MM.1S (cell line): ENCODE measurements around the gene C10orf95.

ENCODE experiments used
- DNase-seq: peaks from one replicate; pipeline ENCODE4 v3.0.0-alpha.2; 2015
- H2AFZ ChIP-seq: fragments of 300-600 bp; sonication (generic); 2 replicates; pipeline ENCODE4 v1.6.0; 2016; ENCODE audit warnings: antibody characterized with exemption, low read length
- H3F3A ChIP-seq: fragments of 300-600 bp; sonication (generic); 2 replicates; pipeline ENCODE4 v1.6.1; 2016; ENCODE audit warnings: mild to moderate bottlenecking, antibody characterized with exemption, low read length, moderate library complexity, mixed read lengths; ENCODE audit not compliant: insufficient read depth
- H3K27ac ChIP-seq: fragments of 300-600 bp; sonication (generic); 2 replicates; pipeline ENCODE4 v1.5.1; 2016; ENCODE audit warnings: mild to moderate bottlenecking, low read length
- H3K27me3 ChIP-seq: fragments of 300-600 bp; sonication (generic); replicated peaks from 2 replicates; pipeline ENCODE4 v1.6.0; 2016; ENCODE audit warnings: low read length; ENCODE audit not compliant: insufficient read depth
- H3K36me3 ChIP-seq: fragments of 300-600 bp; sonication (generic); replicated peaks from 2 replicates; pipeline ENCODE4 v1.6.1; 2016; ENCODE audit warnings: mild to moderate bottlenecking, low read length, mixed read lengths; ENCODE audit not compliant: insufficient read depth
- H3K4me1 ChIP-seq: fragments of 300-600 bp; sonication (generic); 2 replicates; pipeline ENCODE4 v1.6.1; 2016; ENCODE audit warnings: low read length, mixed read lengths
- H3K4me2 ChIP-seq: fragments of 300-600 bp; sonication (generic); 2 replicates; pipeline ENCODE4 v1.6.0; 2016; ENCODE audit warnings: low read depth, low read length
- H3K4me3 ChIP-seq: fragments of 300-600 bp; sonication (generic); 2 replicates; pipeline ENCODE4 v1.5.1; 2016; ENCODE audit warnings: low read length, mixed read lengths
- H3K79me2 ChIP-seq: fragments of 300-600 bp; sonication (generic); 2 replicates; pipeline ENCODE4 v1.6.1; 2016; ENCODE audit warnings: mixed run types, low read length, mixed read lengths
- H3K9ac ChIP-seq: fragments of 300-600 bp; sonication (generic); 2 replicates; pipeline ENCODE4 v1.6.1; 2016; ENCODE audit warnings: low read length, mixed read lengths
- H3K9me2 ChIP-seq: fragments of 300-600 bp; sonication (generic); replicated peaks from 2 replicates; pipeline ENCODE4 v1.6.1; 2016; ENCODE audit warnings: mild to moderate bottlenecking, low read length, mixed read lengths; ENCODE audit not compliant: insufficient read depth
- H3K9me3 ChIP-seq: fragments of 300-600 bp; sonication (generic); replicated peaks from 2 replicates; pipeline ENCODE4 v1.6.1; 2016; ENCODE audit warnings: mild to moderate bottlenecking, low read length, mixed read lengths; ENCODE audit not compliant: insufficient read depth
- H4K20me1 ChIP-seq: fragments of 300-600 bp; sonication (generic); 2 replicates; pipeline ENCODE4 v1.6.1; 2016; ENCODE audit warnings: mild to moderate bottlenecking, low read length, moderate library complexity, mixed read lengths; ENCODE audit not compliant: insufficient read depth
- CTCF ChIP-seq: fragments of 300-600 bp; sonication (generic); IDR thresholded peaks from 2 replicates; pipeline ENCODE4 v1.5.1; 2016; ENCODE audit warnings: antibody characterized with exemption, low read length, mixed read lengths
- EZH2 ChIP-seq: fragments of 300-600 bp; sonication (generic); optimal IDR thresholded peaks from 2 replicates; pipeline ENCODE3; 2017; ENCODE audit warnings: low read depth, mild to moderate bottlenecking, antibody characterized with exemption, low read length, mixed read lengths
- EZH2phosphoT487 ChIP-seq: fragments of 300-600 bp; sonication (generic); IDR thresholded peaks from 2 replicates; pipeline ENCODE4 v1.6.1; 2018; ENCODE audit warnings: antibody characterized with exemption, low read length

C10orf95 gene

GRCh38 chr10:102413806-102414561, 37.4 kb downstream of the C10orf95 start:
- peaks cover 87% of the 10 kb centered on the region for H3K27me3 ChIP-seq

GRCh38 chr10:102413053-102413705, 38.2 kb downstream of the C10orf95 start:
- no peak overlapping the region for H2AFZ ChIP-seq

More at GRCh38 chr10:102413806-102414561, 37.4 kb downstream of the C10orf95 start:
- no peaks in the 10 kb centered on the region for H4K20me1 ChIP-seq
- no peaks in the 10 kb centered on the region for H3F3A ChIP-seq
- no peak overlapping the region for H3K27ac ChIP-seq
- no peaks in the 10 kb centered on the region for H3K79me2 ChIP-seq
- H3K4me2 ChIP-seq, result no peak overlapping the region
- no peaks in the 10 kb centered on the region for H3K9me3 ChIP-seq
- H3K9me2 ChIP-seq, result no peaks in the 10 kb centered on the region
- no peak overlapping the region for H3K9ac ChIP-seq
- no peak overlapping the region for H2AFZ ChIP-seq
- no peak overlapping the region for H3K4me3 ChIP-seq
- no peak for TF ChIP-seq EZH2phosphoT487
- TF ChIP-seq EZH2, result no peak
- TF ChIP-seq CTCF, result no peak
- no peak for DNase-seq
- H3K36me3 ChIP-seq, result no peaks in the 10 kb centered on the region
- H3K4me1 ChIP-seq, result no peaks in the 10 kb centered on the region

GRCh38 chr10:102412293-102412692, 39.0 kb downstream of the C10orf95 start:
- Histone ChIP-seq H4K20me1 (no peaks in the 10 kb centered on the region), H3K9me2 (no peaks in the 10 kb centered on the region), H3K4me3 (no peak overlapping the region), H3K27me3 (peaks cover 97% of the 10 kb centered on the region), H3K9ac (no peak overlapping the region), H3K79me2 (no peaks in the 10 kb centered on the region), H3K27ac (no peak overlapping the region), H2AFZ (no peak overlapping the region), H3K4me1 (no peaks in the 10 kb centered on the region), H3F3A (no peaks in the 10 kb centered on the region), H3K9me3 (no peaks in the 10 kb centered on the region), H3K4me2 (no peak overlapping the region), H3K36me3 (no peaks in the 10 kb centered on the region)
- DNase-seq, result no peak
- TF ChIP-seq CTCF (no peak), EZH2 (no peak), EZH2phosphoT487 (no peak)

More at GRCh38 chr10:102413053-102413705, 38.2 kb downstream of the C10orf95 start:
- TF ChIP-seq EZH2phosphoT487 (no peak), EZH2 (no peak), CTCF (no peak)
- DNase-seq, result peak; percentile 43
- Histone ChIP-seq H3K4me2 (no peak overlapping the region), H3F3A (no peaks in the 10 kb centered on the region), H3K36me3 (no peaks in the 10 kb centered on the region), H3K4me3 (no peak overlapping the region), H3K9me3 (no peaks in the 10 kb centered on the region), H4K20me1 (no peaks in the 10 kb centered on the region), H3K27me3 (peaks cover 93% of the 10 kb centered on the region), H3K9ac (no peak overlapping the region), H3K79me2 (no peaks in the 10 kb centered on the region), H3K9me2 (no peaks in the 10 kb centered on the region), H3K27ac (no peak overlapping the region), H3K4me1 (no peaks in the 10 kb centered on the region)
